CD4-positive, alpha-beta T cell treated with Interleukin-4 for 4 hours (primary cell): ENCODE measurements around the gene DRAM1.

ENCODE experiments used
- DNase-seq: peaks from one replicate; pipeline ENCODE4 v3.0.0-alpha.2; 2020

Gene DRAM1

GRCh38 chr12:101942250-101942605 lies 64.8 kb downstream of the DRAM1 start:
- DNase-seq = no peak

GRCh38 chr12:101945369-101946232 lies 68.2 kb downstream of the DRAM1 start:
- DNase-seq = no peak

- DNase-seq = no peak
These were observed 68.8 kb downstream of the DRAM1 start for GRCh38 chr12:101946233-101946611.

GRCh38 chr12:101947316-101947715 lies 69.9 kb downstream of the DRAM1 start:
- no peak for DNase-seq

GRCh38 chr12:101948365-101948764 lies 71.0 kb downstream of the DRAM1 start:
- no peak for DNase-seq

- no peak for DNase-seq
These were observed 73.8 kb downstream of the DRAM1 start for GRCh38 chr12:101951002-101951670.

GRCh38 chr12:101954113-101954512 lies 76.7 kb downstream of the DRAM1 start:
- no peak for DNase-seq

- DNase-seq = no peak
These were observed 77.3 kb downstream of the DRAM1 start for GRCh38 chr12:101954676-101955075.

- no peak for DNase-seq
These were observed 80.0 kb downstream of the DRAM1 start for GRCh38 chr12:101957252-101957959.

- DNase-seq = no peak
These were observed 82.2 kb downstream of the DRAM1 start for GRCh38 chr12:101959607-101960006.

GRCh38 chr12:101962486-101962885 lies 85.1 kb downstream of the DRAM1 start:
- DNase-seq = no peak

GRCh38 chr12:101963697-101964096 lies 86.3 kb downstream of the DRAM1 start:
- DNase-seq = no peak

- DNase-seq = no peak
These were observed 89.1 kb downstream of the DRAM1 start for GRCh38 chr12:101966496-101966895.

GRCh38 chr12:101967506-101967905 lies 90.1 kb downstream of the DRAM1 start:
- DNase-seq = no peak

GRCh38 chr12:101968770-101969169 lies 91.4 kb downstream of the DRAM1 start:
- DNase-seq = peak; percentile 13
